AG04450 (cell line): ENCODE measurements around the gene MTF2. TPM values are rescaled to one million over a fixed set of nuclear protein-coding genes. Genes with fewer than 3 reads are reported as not detected.

Experiments used
- CTCF ChIA-PET: fragments of 300-600, 350-600 bp; formaldehyde crosslinking; extraction: SDS; loops from one replicate; lab custom pipeline; 2022; ENCODE audit warnings: antibody characterized with exemption, inconsistent platforms; lab: Charles Lee
- POLR2A ChIA-PET: fragments of 350-600 bp; formaldehyde crosslinking; extraction: SDS; loops from one replicate; lab custom pipeline; 2021; ENCODE audit warnings: antibody characterized with exemption, inconsistent platforms; lab: Yijun Ruan, JAX
- DNase-seq: peaks from one replicate; pipeline ENCODE4 v3.0.0-alpha.2; 2011; ENCODE audit warnings: low read depth, low spot score
- H3K27ac ChIP-seq: one replicate; pipeline ENCODE4 v1.5.1; 2012; ENCODE audit warnings: low read depth, low read length, control low read depth
- H3K27me3 ChIP-seq: one replicate; pipeline ENCODE4 v1.6.0; 2012; ENCODE audit warnings: low read length; ENCODE audit not compliant: control insufficient read depth, insufficient read depth
- H3K4me3 ChIP-seq: 2 replicates; pipeline ENCODE4 v1.5.1; 2011; ENCODE audit warnings: mild to moderate bottlenecking, low read depth, low read length, control low read depth
- H3K9me3 ChIP-seq: 2 replicates; pipeline ENCODE4 v1.5.1; 2012; ENCODE audit warnings: low read length; ENCODE audit not compliant: control insufficient read depth, insufficient read depth
- polyA plus RNA-seq: library from polyadenylated mRNA; depleted of rRNA; stranded (reverse); fragments of >200 nt; gene quantifications from 2 replicates; pipeline ENCODE4 v1.2.3, GENCODE V29; 2011
- TF ChIP-seq, protein P1 (sequence below): IDR thresholded peaks from 2 replicates; pipeline ENCODE4 v1.5.1; 2011; ENCODE audit warnings: low read depth, low read length, control low read depth, inconsistent platforms

Gene MTF2
- polyA plus RNA-seq, 1 experiment: 23.9 TPM

- H3K27me3 ChIP-seq: no peaks in the 10 kb centered on the region
- H3K9me3 ChIP-seq: no peaks in the 10 kb centered on the region
- ChIA-PET CTCF (interaction anchor here (0.7 to 2.0 kb wide), 4 partner anchors 61 to 223 kb away, joined by 3 to 7 read pairs (median 4); no protein-coding TSS in a partner anchor), POLR2A (no interaction called here)
- DNase-seq: peak; percentile 50
- H3K27ac ChIP-seq: no peak overlapping the region
- peak overlapping the region; percentile 93 for H3K4me3 ChIP-seq
- TF ChIP-seq, protein P1, sequence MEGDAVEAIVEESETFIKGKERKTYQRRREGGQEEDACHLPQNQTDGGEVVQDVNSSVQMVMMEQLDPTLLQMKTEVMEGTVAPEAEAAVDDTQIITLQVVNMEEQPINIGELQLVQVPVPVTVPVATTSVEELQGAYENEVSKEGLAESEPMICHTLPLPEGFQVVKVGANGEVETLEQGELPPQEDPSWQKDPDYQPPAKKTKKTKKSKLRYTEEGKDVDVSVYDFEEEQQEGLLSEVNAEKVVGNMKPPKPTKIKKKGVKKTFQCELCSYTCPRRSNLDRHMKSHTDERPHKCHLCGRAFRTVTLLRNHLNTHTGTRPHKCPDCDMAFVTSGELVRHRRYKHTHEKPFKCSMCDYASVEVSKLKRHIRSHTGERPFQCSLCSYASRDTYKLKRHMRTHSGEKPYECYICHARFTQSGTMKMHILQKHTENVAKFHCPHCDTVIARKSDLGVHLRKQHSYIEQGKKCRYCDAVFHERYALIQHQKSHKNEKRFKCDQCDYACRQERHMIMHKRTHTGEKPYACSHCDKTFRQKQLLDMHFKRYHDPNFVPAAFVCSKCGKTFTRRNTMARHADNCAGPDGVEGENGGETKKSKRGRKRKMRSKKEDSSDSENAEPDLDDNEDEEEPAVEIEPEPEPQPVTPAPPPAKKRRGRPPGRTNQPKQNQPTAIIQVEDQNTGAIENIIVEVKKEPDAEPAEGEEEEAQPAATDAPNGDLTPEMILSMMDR: no peak
Measured at GRCh38 chr1:93081716-93082115, 2.6 kb downstream of the MTF2 start.

- ChIA-PET POLR2A (no interaction called here), CTCF (interaction anchor here (0.7 to 2.0 kb wide), 3 partner anchors 62 to 222 kb away, joined by 3 to 7 read pairs (median 5); no protein-coding TSS in a partner anchor)
- Histone ChIP-seq H3K27me3 (no peaks in the 10 kb centered on the region), H3K4me3 (no peak overlapping the region), H3K9me3 (no peaks in the 10 kb centered on the region), H3K27ac (no peak overlapping the region)
- TF ChIP-seq, protein P1: no peak
- DNase-seq: no peak
Measured at GRCh38 chr1:93082313-93082712, 3.2 kb downstream of the MTF2 start.

GRCh38 chr1:93083979-93084378 is 4.9 kb downstream of the MTF2 start:
- no peak overlapping the region for H3K4me3 ChIP-seq
- no peak for DNase-seq
- no peaks in the 10 kb centered on the region for H3K27me3 ChIP-seq
- ChIA-PET POLR2A (no interaction called here), CTCF (interaction anchor here (0.5 kb wide), 1 partner anchor 827 kb away, joined by 4 read pairs; no protein-coding TSS in a partner anchor)
- no peaks in the 10 kb centered on the region for H3K9me3 ChIP-seq
- TF ChIP-seq, protein P1: no peak
- H3K27ac ChIP-seq: no peak overlapping the region

GRCh38 chr1:93087532-93087931 is 8.4 kb downstream of the MTF2 start:
- no peak overlapping the region for H3K27ac ChIP-seq
- TF ChIP-seq, protein P1: no peak
- POLR2A ChIA-PET: no interaction called here
- no peaks in the 10 kb centered on the region for H3K9me3 ChIP-seq
- H3K4me3 ChIP-seq: no peak overlapping the region
- CTCF ChIA-PET: no interaction called here
- no peak for DNase-seq
- H3K27me3 ChIP-seq: no peaks in the 10 kb centered on the region

- Histone ChIP-seq H3K27ac (no peak overlapping the region), H3K27me3 (no peaks in the 10 kb centered on the region), H3K4me3 (no peak overlapping the region), H3K9me3 (no peaks in the 10 kb centered on the region)
- ChIA-PET CTCF (interaction anchor here (0.6 to 1.2 kb wide), 2 partner anchors 13 to 244 kb away, joined by 3 to 5 read pairs; no protein-coding TSS in a partner anchor), POLR2A (interaction anchor here (1.1 kb wide), 1 partner anchor 14 kb away, joined by 6 read pairs; the partner anchor contains the start of gene MTF2)
- TF ChIP-seq, protein P1: no peak
- no peak for DNase-seq
Measured at GRCh38 chr1:93093332-93094006, 14.4 kb downstream of the MTF2 start.
